NCI-H510A treated with DMSO at 0.1 percent for 48 hours (cell line): ENCODE results near the gene ZNF609.

Source experiments
- DNase-seq: peaks from one replicate; lab custom pipeline; 2025; lab: John Stamatoyannopoulos, UW

ZNF609 gene

DNA sequence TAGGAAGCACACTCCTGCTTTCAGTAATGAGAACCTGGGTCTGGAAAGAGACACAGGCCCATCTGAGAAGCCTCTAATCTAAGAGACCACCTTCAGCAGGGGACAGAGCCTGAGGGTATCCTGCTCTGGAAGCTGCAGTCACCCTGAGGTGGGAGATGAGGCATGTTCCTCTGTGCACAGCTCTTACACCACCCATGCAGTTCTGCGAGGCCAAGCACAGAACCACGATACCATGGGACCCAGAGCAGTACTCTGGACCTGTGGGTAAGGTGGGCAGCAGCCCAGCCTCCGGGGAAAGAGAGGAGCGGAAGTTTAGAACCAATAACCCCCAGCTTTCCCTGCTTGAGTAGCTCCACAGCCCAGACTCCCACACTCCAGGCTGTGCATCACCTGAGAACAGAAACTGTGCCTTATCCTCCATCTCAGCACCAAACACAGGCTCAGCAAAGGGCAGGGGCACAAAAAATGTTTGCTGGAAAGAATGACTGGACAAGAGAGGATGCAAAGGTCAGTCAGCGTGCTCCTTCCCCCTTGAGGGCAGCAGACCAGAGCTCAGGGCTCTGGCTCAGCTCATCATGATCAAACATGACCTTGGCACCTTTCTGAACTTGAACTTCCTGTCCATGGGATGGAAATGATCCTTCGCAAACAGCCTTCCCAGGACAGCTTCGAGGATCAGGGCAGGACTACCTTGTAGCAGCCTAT lies 271.9 kb downstream of the ZNF609 start:
- DNase-seq: no peak
